Loucy (cell line): ENCODE data around the gene SRRM5.

Experiments used
- H2AFZ ChIP-seq: fragments of 200-600 bp; sonication (generic); 2 replicates; pipeline ENCODE4 v1.6.0; 2016; ENCODE audit warnings: antibody characterized with exemption, mild to moderate bottlenecking, low read length, moderate library complexity
- H3F3A ChIP-seq: fragments of 200-600 bp; 2 replicates; pipeline ENCODE4 v1.6.0; 2016; ENCODE audit warnings: antibody characterized with exemption, low read depth, mild to moderate bottlenecking
- H3K27me3 ChIP-seq: fragments of 200-600 bp; sonication (generic); 2 replicates; pipeline ENCODE4 v1.6.1; 2014; ENCODE audit warnings: low read length, mild to moderate bottlenecking; ENCODE audit not compliant: insufficient read depth, poor library complexity, severe bottlenecking
- H3K36me3 ChIP-seq: fragments of 200-600 bp; sonication (generic); 2 replicates; pipeline ENCODE4 v1.6.1; 2016; ENCODE audit warnings: low read length; ENCODE audit not compliant: insufficient read depth
- H3K4me1 ChIP-seq: fragments of 200-600 bp; sonication (generic); 2 replicates; pipeline ENCODE4 v1.5.1; 2014; ENCODE audit warnings: low read length, mild to moderate bottlenecking; ENCODE audit not compliant: insufficient read depth, poor library complexity, severe bottlenecking
- H3K4me2 ChIP-seq: fragments of 200-600 bp; sonication (generic); 2 replicates; pipeline ENCODE4 v1.6.0; 2014; ENCODE audit warnings: antibody characterized with exemption, low read length, low read depth, mild to moderate bottlenecking; ENCODE audit not compliant: poor library complexity, severe bottlenecking
- H3K4me3 ChIP-seq: fragments of 200-600 bp; sonication (generic); 2 replicates; pipeline ENCODE4 v1.5.1; 2014; ENCODE audit warnings: low read length, mild to moderate bottlenecking, mixed read lengths; ENCODE audit not compliant: poor library complexity, severe bottlenecking
- H3K79me2 ChIP-seq: fragments of 200-600 bp; sonication (generic); 2 replicates; pipeline ENCODE4 v1.6.1; 2014; ENCODE audit warnings: low read length; ENCODE audit not compliant: insufficient read depth
- H3K9ac ChIP-seq: fragments of 200-600 bp; sonication (generic); 2 replicates; pipeline ENCODE4 v1.6.0; 2014; ENCODE audit warnings: mild to moderate bottlenecking, low read depth, low read length, moderate library complexity; ENCODE audit not compliant: poor library complexity, severe bottlenecking
- H3K9me2 ChIP-seq: fragments of 200-600 bp; sonication (generic); replicated peaks from 2 replicates; pipeline ENCODE4 v1.6.1; 2016; ENCODE audit warnings: low read depth, low read length, mixed read lengths
- H3K9me3 ChIP-seq: fragments of 200-600 bp; sonication (generic); 2 replicates; pipeline ENCODE4 v1.6.1; 2014; ENCODE audit warnings: mild to moderate bottlenecking, antibody characterized with exemption, low read length, low read depth; ENCODE audit not compliant: insufficient read depth
- H4K20me1 ChIP-seq: fragments of 200-600 bp; sonication (generic); 2 replicates; pipeline ENCODE4 v1.6.0; 2014; ENCODE audit warnings: antibody characterized with exemption, low read length, mild to moderate bottlenecking; ENCODE audit not compliant: insufficient read depth, poor library complexity, severe bottlenecking
- CTCF ChIP-seq: fragments of 200-600 bp; sonication (generic); conservative IDR thresholded peaks from 2 replicates; pipeline ENCODE4 v1.5.1; 2014; ENCODE audit warnings: mild to moderate bottlenecking, antibody characterized with exemption, low read length
- EZH2phosphoT487 ChIP-seq: fragments of 200-600 bp; IDR thresholded peaks from 2 replicates; pipeline ENCODE4 v1.6.1; 2018; ENCODE audit warnings: antibody characterized with exemption, mild to moderate bottlenecking, moderate library complexity, borderline replicate concordance

Gene SRRM5

GRCh38 chr19:43623889-43624670 lies 12.2 kb downstream of the SRRM5 start:
- Histone ChIP-seq H3K36me3 (no peaks in the 10 kb centered on the region), H3F3A (no peaks in the 10 kb centered on the region; the same call in 1 of the 2 replicates), H3K4me2 (no peak overlapping the region), H3K4me3 (no peak overlapping the region), H4K20me1 (peaks cover 11% of the 10 kb centered on the region), H3K9me3 (no peaks in the 10 kb centered on the region), H2AFZ (no peak overlapping the region), H3K9me2 (no peaks in the 10 kb centered on the region), H3K27me3 (no peaks in the 10 kb centered on the region), H3K79me2 (peaks cover 17% of the 10 kb centered on the region), H3K9ac (no peak overlapping the region), H3K4me1 (peaks cover 14% of the 10 kb centered on the region)
- TF ChIP-seq EZH2phosphoT487: no peak
- TF ChIP-seq CTCF: no peak

GRCh38 chr19:43624933-43625332 lies 13.0 kb downstream of the SRRM5 start:
- Histone ChIP-seq H3K9me2 (no peaks in the 10 kb centered on the region), H3K36me3 (no peaks in the 10 kb centered on the region), H3K9me3 (no peaks in the 10 kb centered on the region), H3F3A (no peaks in the 10 kb centered on the region; the same call in 1 of the 2 replicates), H3K4me2 (no peak overlapping the region), H3K27me3 (no peaks in the 10 kb centered on the region), H3K79me2 (peaks cover 12% of the 10 kb centered on the region), H2AFZ (no peak overlapping the region), H3K4me3 (no peak overlapping the region), H3K4me1 (peaks cover 11% of the 10 kb centered on the region), H4K20me1 (peaks cover 11% of the 10 kb centered on the region), H3K9ac (no peak overlapping the region)
- no peak for TF ChIP-seq EZH2phosphoT487
- peak; percentile 18; the same call in 1 of the 2 replicates for TF ChIP-seq CTCF

DNA sequence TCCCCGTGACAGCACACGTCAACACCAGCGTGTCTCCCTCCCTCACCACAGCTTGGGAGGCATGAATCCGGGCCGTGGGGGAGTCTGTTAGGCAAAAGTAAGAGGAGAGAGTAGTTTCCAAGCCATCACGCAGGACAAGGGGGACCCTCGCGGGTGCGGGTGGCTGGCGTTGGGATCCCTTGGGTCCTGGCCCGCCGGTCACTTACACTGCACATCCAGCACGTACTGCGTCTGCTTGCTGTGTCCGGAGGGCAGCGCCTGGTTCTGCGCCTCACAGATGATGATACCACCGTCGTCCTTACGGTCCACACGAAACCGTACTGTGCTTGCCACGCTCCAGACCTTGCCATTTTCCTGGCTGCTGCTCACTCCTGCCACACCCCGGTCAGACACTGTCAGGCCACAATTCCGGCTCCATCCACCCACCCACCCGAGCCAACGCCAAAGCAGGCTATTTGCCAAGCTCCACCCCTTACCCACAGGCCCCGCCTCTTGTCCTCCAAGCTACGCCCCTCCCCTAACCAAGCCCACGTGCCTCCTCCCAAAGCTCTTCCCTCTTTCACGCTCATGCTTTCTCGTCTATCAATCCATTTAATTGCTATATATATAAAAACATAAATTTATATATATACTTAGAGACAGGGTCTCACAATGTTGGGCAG lies 14.2 kb downstream of the SRRM5 start:
- H3K9ac ChIP-seq: no peak overlapping the region
- peaks cover 1% of the 10 kb centered on the region; the same call in 1 of the 2 replicates for H3K79me2 ChIP-seq
- no peak overlapping the region for H3K4me3 ChIP-seq
- H3K9me3 ChIP-seq: no peaks in the 10 kb centered on the region
- H3K27me3 ChIP-seq: no peaks in the 10 kb centered on the region
- H4K20me1 ChIP-seq: peaks cover 5% of the 10 kb centered on the region
- H3F3A ChIP-seq: no peaks in the 10 kb centered on the region; the same call in 1 of the 2 replicates
- TF ChIP-seq CTCF (no peak), EZH2phosphoT487 (no peak)
- H2AFZ ChIP-seq: no peak overlapping the region
- no peak overlapping the region for H3K4me2 ChIP-seq
- no peaks in the 10 kb centered on the region for H3K9me2 ChIP-seq
- H3K4me1 ChIP-seq: no peaks in the 10 kb centered on the region
- H3K36me3 ChIP-seq: no peaks in the 10 kb centered on the region
